Fibroblast of gingiva (primary cell): Measurements from ENCODE around the gene SMYD2.
"Not testable (repeated sequence)": the region's sequence is repeated elsewhere in the genome, so short reads cannot be mapped to it uniquely, and the experiment has no call there.

ENCODE experiments used
- DNase-seq: peaks from one replicate; pipeline ENCODE4 v3.0.0-alpha.2; 2011; ENCODE audit warnings: low read depth

The SMYD2 gene

GRCh38 chr1:214271995-214272731, 8.8 kb upstream of the SMYD2 start:
- DNase-seq: no peak

GRCh38 chr1:214272964-214273533, 7.9 kb upstream of the SMYD2 start:
- DNase-seq: no peak

- DNase-seq: not testable (repeated sequence)
Observed at GRCh38 chr1:214275700-214276099, 5.3 kb upstream of the SMYD2 start.

GRCh38 chr1:214276786-214277185, 4.2 kb upstream of the SMYD2 start:
- no peak for DNase-seq

- peak; percentile 24 for DNase-seq
Observed at GRCh38 chr1:214277704-214278635, 3.0 kb upstream of the SMYD2 start.

- no peak for DNase-seq
Observed at GRCh38 chr1:214280386-214281020, 456 bp upstream of the SMYD2 start.

- peak; percentile 62 for DNase-seq
Observed at GRCh38 chr1:214281720-214282629, 1.0 kb downstream of the SMYD2 start.

GRCh38 chr1:214282630-214283242, 1.8 kb downstream of the SMYD2 start:
- DNase-seq: no peak

- no peak for DNase-seq
Observed at GRCh38 chr1:214285610-214286440, 4.9 kb downstream of the SMYD2 start.

GRCh38 chr1:214287884-214288283, 6.9 kb downstream of the SMYD2 start:
- no peak for DNase-seq

- no peak for DNase-seq
Observed at GRCh38 chr1:214289574-214290272, 8.8 kb downstream of the SMYD2 start.

GRCh38 chr1:214290424-214291037, 9.6 kb downstream of the SMYD2 start:
- no peak for DNase-seq

GRCh38 chr1:214292322-214292721, 11.4 kb downstream of the SMYD2 start:
- DNase-seq: no peak

GRCh38 chr1:214295934-214296333, 15.0 kb downstream of the SMYD2 start:
- no peak for DNase-seq

- peak; percentile 54 for DNase-seq
Observed at GRCh38 chr1:214296860-214297745, 16.1 kb downstream of the SMYD2 start.

GRCh38 chr1:214300149-214300780, 19.3 kb downstream of the SMYD2 start:
- no peak for DNase-seq

- no peak for DNase-seq
Observed at GRCh38 chr1:214301526-214301925, 20.6 kb downstream of the SMYD2 start.
